GM19463 (cell line): ENCODE data around the gene CCL20.

ENCODE experiments used
- ATAC-seq: cut with Tn5 transposase; IDR thresholded peaks from one replicate; pipeline ENCODE4 v1.9.1; 2021; ENCODE audit warnings: mild to moderate bottlenecking, moderate library complexity; ENCODE audit not compliant: unreplicated experiment

Gene CCL20

GRCh38 chr2:227799202-227799601, 14.4 kb upstream of the CCL20 start:
- no peak for ATAC-seq

- ATAC-seq, result no peak
These were observed 10.8 kb upstream of the CCL20 start for GRCh38 chr2:227802882-227803281.

GRCh38 chr2:227804975-227805374, 8.7 kb upstream of the CCL20 start:
- ATAC-seq, result peak; percentile 55

GRCh38 chr2:227805578-227805977, 8.1 kb upstream of the CCL20 start:
- ATAC-seq, result no peak

GRCh38 chr2:227808936-227809335, 4.7 kb upstream of the CCL20 start:
- ATAC-seq, result no peak

GRCh38 chr2:227812001-227812400, 1.6 kb upstream of the CCL20 start:
- ATAC-seq, result no peak

- ATAC-seq, result no peak
These were observed 447 bp upstream of the CCL20 start for GRCh38 chr2:227813229-227813561.

GRCh38 chr2:227815066-227815465, 1.4 kb downstream of the CCL20 start:
- ATAC-seq, result no peak

GRCh38 chr2:227816507-227817294, 3.1 kb downstream of the CCL20 start:
- ATAC-seq, result no peak

- ATAC-seq, result no peak
These were observed 3.7 kb downstream of the CCL20 start for GRCh38 chr2:227817336-227817735.

- peak; percentile 52 for ATAC-seq
These were observed 4.4 kb downstream of the CCL20 start for GRCh38 chr2:227817850-227818674.

- ATAC-seq, result no peak
These were observed 5.2 kb downstream of the CCL20 start for GRCh38 chr2:227818675-227819397.

GRCh38 chr2:227819398-227819697, 5.7 kb downstream of the CCL20 start:
- no peak for ATAC-seq

- ATAC-seq, result no peak
These were observed 7.7 kb downstream of the CCL20 start for GRCh38 chr2:227821043-227821942.

- no peak for ATAC-seq
These were observed 8.9 kb downstream of the CCL20 start for GRCh38 chr2:227822416-227823003.

- ATAC-seq, result no peak
These were observed 10.3 kb downstream of the CCL20 start for GRCh38 chr2:227823922-227824321.

- no peak for ATAC-seq
These were observed 11.1 kb downstream of the CCL20 start for GRCh38 chr2:227824711-227825110.

- no peak for ATAC-seq
These were observed 12.4 kb downstream of the CCL20 start for GRCh38 chr2:227826019-227826521.

GRCh38 chr2:227826563-227826962, 12.9 kb downstream of the CCL20 start:
- no peak for ATAC-seq

GRCh38 chr2:227827143-227827542, 13.5 kb downstream of the CCL20 start:
- no peak for ATAC-seq
